Purkinje cell (primary cell): ENCODE measurements around the gene KIF5A. TPM values are rescaled to one million over a fixed set of nuclear protein-coding genes. Genes with fewer than 3 reads are reported as not detected.

Experiments
- polyA plus RNA-seq: library from polyadenylated mRNA; unstranded; fragments of >200 nt; fragmentation: Nextera tagmentation; gene quantifications from 2 replicates; pipeline ENCODE4 v1.2.1, GENCODE V29; 2014

Gene KIF5A
- 24.5 and 60.6 TPM in 2 replicates for polyA plus RNA-seq

DNA sequence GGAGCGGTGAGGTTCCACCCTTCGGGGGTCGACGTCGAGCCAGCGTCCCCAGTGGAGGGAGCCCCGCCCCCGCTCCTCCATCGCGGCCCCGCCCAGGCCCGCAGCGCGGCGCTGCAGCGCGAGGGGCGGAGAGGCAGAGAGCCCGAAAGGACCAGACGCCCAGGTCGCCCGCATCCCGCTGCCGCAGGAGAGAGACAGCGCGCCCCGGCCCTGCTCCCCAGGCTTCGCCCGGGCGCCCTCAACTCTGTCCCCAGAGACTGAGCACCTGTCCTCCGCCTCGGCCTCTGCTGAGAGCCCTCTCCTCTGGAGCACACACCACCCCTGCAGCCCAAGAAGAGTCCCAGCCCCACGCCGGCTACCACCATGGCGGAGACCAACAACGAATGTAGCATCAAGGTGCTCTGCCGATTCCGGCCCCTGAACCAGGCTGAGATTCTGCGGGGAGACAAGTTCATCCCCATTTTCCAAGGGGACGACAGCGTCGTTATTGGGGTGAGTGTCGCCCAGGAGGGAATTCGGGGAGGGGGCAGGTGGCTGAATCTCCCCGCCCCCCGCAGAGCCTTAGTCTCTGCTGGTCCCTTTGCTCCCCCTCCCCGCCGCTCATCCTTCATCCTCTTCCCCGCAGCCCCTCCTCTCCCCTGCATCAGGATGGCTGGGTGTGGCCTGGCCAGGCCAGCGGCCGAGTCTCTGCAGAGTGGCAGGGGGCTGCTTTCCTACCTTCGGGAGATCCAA is at the start of gene KIF5A:
TSS of gene KIF5A (plus strand) at position 136 of the 732 bp plus-strand sequence. CDS start at position 364, 228 bp downstream.

DNA sequence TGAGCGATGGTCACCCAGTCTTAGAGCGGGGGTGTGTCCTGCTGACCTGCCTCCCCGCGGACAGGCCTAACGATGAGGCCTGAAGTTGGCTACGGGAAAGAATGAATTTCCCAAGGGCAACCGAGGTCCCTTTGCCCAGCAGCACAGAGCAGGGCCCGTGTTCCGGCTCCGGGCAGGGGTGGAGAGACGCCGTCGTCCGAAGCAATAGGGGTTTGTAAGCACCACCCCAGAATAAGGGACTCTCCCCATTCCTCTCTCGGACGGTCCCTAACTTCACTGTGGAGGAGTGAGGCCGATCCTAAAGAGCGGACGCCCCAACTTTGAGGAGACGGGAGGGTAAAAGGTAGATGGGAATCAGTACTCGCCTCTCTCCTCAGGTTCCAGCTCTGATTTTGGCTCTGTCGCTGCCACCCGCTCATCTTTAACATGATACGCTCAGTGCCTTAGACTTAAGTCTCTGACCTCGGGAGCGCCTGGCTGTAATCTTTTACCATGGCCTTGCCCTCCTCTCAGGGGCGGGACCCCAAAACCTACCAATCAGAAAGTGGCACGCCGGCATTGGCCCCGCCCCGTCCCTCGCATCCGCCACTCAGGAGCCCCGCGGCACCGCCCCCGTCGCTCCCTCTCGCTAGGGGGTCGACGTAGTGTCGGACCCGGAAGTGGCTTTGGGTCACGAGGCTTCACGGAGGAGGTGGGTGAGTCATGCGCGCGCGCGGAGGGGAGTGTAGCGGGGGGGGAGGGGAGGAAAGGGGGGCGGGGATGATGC is 29.6 kb upstream of the KIF5A start, which contains the start of gene DDIT3:
TSS of gene DDIT3 (minus strand) at position 462 of the 766 bp plus-strand sequence. CDS start 3,108 bp downstream, outside the sequence.

DNA sequence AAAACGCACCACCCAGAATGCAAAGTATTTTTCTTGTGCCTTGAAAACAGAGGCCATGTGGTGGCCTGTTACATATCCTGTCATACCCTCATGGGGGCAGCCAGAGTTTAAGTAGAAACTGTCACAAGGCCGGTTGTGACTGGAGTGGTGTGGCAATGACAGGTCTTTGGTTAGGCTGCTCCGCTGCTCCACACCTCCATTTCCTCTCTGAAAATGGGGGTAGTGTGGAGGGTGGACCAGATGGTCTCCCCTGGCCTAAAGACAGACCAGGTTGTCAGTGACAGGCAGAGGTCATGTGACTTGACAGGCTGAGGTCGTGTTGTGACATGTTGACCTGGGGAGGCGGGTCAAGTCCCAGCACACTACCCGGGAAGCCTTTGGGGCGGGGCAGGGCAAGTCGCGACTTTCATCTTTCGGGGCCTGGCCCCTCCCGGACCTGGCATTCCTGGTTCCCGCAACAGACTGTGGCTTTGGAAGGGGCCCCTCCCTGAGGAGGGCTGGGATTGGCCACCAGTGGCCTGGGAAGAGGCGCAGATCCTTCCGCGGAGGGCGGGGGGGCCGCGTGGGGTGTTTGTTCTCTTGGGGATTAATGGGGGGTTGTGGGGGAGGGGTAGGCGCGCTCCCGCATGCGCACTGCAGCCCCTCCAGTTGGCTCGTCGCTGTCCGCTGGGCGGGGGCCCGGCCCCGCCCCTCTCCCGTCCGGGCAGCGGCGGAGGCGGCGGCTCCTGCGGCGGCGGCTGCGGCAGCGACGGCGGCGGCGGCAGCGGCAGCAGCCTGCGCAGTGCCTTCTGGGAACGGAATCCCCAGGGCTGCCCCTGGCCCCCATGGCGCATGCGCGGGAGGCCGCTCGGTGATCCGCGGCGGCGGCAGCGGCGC is 27.6 kb upstream of the KIF5A start, which contains the start of gene MBD6:
TSS of gene MBD6 (plus strand) at position 814 of the 876 bp plus-strand sequence. CDS start 1,480 bp downstream, outside the sequence.

DNA sequence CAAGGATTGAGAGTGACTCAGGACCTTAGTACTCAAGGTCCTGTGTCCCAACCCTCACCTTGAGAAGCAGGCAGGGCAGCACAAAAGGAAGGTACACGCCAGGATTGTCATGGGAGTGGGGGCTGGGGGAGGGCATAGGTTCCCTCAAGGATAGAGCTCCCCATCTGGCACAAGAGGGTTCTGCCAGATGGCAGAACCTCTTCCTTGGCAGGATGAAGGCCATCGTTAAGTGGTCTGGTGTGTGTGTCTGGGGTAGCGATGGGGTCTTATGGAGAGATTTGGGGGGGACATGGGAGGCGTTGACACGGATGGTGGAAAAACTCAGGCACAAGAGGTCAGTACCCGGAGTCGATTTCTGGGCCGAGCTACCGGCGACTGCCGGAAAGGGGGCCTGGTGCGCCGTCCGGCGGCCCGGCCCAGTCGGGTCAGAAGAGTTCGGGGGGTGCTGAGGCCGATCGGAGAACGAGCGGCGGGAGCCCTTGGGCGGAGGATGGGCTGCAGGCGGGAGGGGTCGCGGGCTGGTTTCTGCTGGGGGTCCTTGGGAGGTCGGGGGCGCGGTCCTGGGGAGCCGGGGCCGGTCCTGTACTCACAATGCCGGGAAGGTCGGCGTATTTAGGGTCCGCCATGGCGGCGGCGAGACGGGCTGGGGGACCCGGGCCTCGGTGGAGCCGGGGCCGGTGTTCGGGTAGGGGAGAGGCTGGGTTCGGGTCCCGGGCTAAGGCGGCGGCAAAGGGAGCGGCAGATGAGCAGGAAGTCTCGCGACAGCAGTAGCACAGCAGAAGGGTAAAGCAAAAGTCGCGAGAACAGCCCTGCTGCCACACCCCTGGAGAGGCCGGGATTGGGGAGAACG is 3.2 kb upstream of the KIF5A start, which contains the start of gene DCTN2:
TSS of gene DCTN2 (minus strand) at position 755 of the 850 bp plus-strand sequence. CDS start at position 626, 129 bp downstream.

GRCh38 chr12:57590864-57591781 is 41.3 kb downstream of the KIF5A start, which contains the start of gene PIP4K2C:
PIP4K2C (plus strand) TSS chr12:57591192; CDS start chr12:57591290, 98 bp downstream.

DNA sequence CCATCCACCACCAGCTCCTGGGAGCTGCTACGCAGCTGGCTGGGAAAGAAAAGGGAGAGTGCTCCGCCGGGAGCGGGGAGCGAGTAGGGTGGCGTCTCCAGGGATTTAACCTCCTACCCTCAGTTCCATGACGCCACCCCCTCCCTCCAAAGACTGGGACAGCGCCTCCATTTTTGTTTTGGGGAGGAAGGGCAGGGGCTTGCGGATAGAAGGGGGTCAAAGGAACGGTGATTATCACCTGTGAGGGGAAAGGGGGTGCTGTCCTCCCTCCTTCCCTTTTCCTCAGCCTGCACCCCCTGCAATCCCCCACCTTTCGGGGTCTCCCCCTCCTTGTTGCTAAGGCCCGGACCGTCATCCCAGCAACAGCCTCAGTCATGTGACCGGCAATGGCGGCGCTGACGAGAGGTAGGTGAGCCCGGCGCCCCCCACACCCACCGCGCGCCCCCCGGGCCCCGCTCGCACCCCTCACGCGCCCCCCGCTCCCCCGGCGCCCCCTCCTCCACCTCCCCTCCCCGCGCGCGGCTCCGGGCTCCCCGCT is 54.7 kb downstream of the KIF5A start, which contains the start of gene DTX3:
TSS of gene DTX3 (plus strand) at position 371 of the 538 bp plus-strand sequence. CDS start 1,694 bp downstream, outside the sequence.

DNA sequence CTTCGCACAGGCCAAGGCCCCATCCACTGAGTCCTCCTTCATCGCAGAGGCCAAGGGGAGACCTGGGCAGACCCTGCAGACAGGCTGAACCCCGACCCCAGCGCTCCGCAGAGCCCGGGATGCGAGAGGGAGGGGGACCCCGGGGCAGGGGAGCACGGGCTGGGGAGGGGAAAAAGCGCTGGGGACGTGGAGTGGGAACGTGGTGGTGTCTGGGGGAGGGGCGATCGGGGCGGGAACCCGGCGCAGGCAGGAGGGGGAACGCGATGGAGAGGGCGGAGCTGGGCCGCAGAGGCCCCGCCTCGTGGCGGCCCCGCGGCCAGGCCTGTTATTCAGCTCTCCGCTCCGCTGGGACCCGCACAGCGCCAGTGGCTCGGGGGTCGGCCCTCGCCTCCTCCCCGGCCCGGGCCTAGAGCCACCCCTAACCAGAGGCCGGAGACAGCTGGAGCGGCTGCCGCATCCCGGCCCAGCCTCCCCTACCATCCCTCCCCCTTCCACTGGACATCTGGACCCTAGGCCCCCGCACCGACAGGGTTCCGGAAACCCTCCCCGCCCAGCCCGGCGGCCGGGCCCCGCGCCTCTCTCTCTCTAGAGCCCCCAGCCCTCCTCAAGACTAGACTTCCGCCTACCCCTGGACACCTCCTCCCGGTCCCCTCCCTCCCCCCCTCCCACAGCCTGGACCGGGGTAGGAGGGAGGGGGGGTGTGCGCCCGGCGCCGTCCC is 61.4 kb downstream of the KIF5A start, which contains the start of gene ARHGEF25:
TSS of gene ARHGEF25 (plus strand) at position 328 of the 719 bp plus-strand sequence. CDS start 460 bp downstream, outside the sequence.

DNA sequence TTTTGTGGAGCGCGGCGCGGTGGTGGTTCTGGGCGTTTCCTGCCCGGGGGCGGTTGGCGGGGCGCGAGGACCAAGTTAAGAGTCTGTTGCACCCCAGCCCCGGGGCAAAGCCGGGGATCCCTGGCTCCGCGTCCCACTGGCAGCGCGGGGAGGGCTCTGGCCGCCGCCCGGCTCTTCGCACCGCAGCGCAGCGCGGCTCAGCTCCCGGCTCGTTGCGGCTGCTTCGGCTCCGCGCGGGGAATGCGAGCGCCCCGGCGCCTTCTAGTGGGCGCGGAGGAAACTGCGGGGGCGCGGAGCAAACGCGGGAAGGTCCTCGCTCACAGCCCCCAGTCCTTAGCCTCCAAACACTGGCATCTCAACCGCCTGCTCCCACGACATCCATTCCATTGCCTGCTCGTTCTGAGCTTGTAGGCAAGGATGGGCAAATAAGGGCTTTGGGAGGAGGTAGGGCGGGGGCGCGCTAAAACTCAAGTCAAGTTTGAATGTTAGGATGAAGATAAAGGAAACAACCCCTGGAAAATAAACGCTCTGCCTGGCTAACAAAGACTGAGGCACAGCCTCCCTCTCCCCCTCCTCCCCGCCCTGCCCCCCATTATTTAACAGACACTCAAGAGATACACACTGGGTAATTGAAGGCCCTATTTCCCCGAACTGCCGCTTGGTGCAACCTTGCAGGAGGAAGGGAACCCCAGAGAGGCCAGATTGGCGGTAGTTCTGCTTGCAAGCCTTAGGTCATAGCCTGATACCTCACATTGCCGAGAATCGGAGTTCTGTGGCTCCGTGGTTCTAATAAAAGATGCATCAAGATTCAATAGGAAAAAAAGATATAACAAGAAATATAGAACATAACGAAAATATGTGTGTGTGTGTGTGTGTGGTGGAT is 83.4 kb downstream of the KIF5A start, which contains the start of gene B4GALNT1:
TSS of gene B4GALNT1 (minus strand) at position 244 of the 883 bp plus-strand sequence. CDS start 1,069 bp downstream, outside the sequence.

Other genes starting within 250 kb of the KIF5A start
- 33.3 and 55.6 TPM in 2 replicates for gene R3HDM2, start 119.0 kb upstream of the KIF5A start, polyA plus RNA-seq
- not detected in 2 replicates for gene INHBC, start 115.3 kb upstream of the KIF5A start, polyA plus RNA-seq
- gene INHBE, start 94.7 kb upstream of the KIF5A start, polyA plus RNA-seq = 0.15 and 0.65 TPM in 2 replicates
- 0.62 and 4.5 TPM in 2 replicates for gene GLI1, start 90.3 kb upstream of the KIF5A start, polyA plus RNA-seq
- gene ARHGAP9, start 70.2 kb upstream of the KIF5A start, polyA plus RNA-seq = 2.8 TPM in 1 of 2 replicates, not detected in the other
- gene MARS1, start 62.0 kb upstream of the KIF5A start, polyA plus RNA-seq = 147 and 163 TPM in 2 replicates
- gene DDIT3, start 29.5 kb upstream of the KIF5A start, polyA plus RNA-seq = 264 and 289 TPM in 2 replicates
- 1.6 and 3.4 TPM in 2 replicates for gene MBD6, start 27.2 kb upstream of the KIF5A start, polyA plus RNA-seq
- gene DCTN2, start 2.9 kb upstream of the KIF5A start, polyA plus RNA-seq = 111 and 115 TPM in 2 replicates
- 81.0 and 95.3 TPM in 2 replicates for gene PIP4K2C, start 41.1 kb downstream of the KIF5A start, polyA plus RNA-seq
- gene DTX3, start 54.8 kb downstream of the KIF5A start, polyA plus RNA-seq = 3.7 and 5.3 TPM in 2 replicates
- gene ARHGEF25, start 61.4 kb downstream of the KIF5A start, polyA plus RNA-seq = not detected in 2 replicates
- gene B4GALNT1, start 83.2 kb downstream of the KIF5A start, polyA plus RNA-seq = 39.3 and 50.4 TPM in 2 replicates
- gene OS9, start 144.1 kb downstream of the KIF5A start, polyA plus RNA-seq = 32.1 and 60.1 TPM in 2 replicates
- gene AGAP2, start 188.7 kb downstream of the KIF5A start, polyA plus RNA-seq = 0.48 and 1.8 TPM in 2 replicates
- gene TSPAN31, start 195.0 kb downstream of the KIF5A start, polyA plus RNA-seq = 26.6 and 52.7 TPM in 2 replicates
- 11.2 and 14.3 TPM in 2 replicates for gene CDK4, start 202.3 kb downstream of the KIF5A start, polyA plus RNA-seq
- 2.4 TPM in 1 of 2 replicates, not detected in the other for gene MARCHF9, start 205.1 kb downstream of the KIF5A start, polyA plus RNA-seq
- gene CYP27B1, start 217.0 kb downstream of the KIF5A start, polyA plus RNA-seq = not detected in 2 replicates
- 19.2 and 33.9 TPM in 2 replicates for gene METTL1, start 222.1 kb downstream of the KIF5A start, polyA plus RNA-seq
- gene EEF1AKMT3, start 222.6 kb downstream of the KIF5A start, polyA plus RNA-seq = 2.8 TPM in 1 of 2 replicates, not detected in the other
- gene TSFM, start 232.7 kb downstream of the KIF5A start, polyA plus RNA-seq = 71.2 and 79.6 TPM in 2 replicates